ENCODE results near the gene ALG1.

The ALG1 gene, protein sequence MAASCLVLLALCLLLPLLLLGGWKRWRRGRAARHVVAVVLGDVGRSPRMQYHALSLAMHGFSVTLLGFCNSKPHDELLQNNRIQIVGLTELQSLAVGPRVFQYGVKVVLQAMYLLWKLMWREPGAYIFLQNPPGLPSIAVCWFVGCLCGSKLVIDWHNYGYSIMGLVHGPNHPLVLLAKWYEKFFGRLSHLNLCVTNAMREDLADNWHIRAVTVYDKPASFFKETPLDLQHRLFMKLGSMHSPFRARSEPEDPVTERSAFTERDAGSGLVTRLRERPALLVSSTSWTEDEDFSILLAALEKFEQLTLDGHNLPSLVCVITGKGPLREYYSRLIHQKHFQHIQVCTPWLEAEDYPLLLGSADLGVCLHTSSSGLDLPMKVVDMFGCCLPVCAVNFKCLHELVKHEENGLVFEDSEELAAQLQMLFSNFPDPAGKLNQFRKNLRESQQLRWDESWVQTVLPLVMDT

GRCh38 chr16:5071681-5072333, at the start of gene ALG1:
TSS of gene ALG1 (plus strand) at chr16:5071843. CDS start at chr16:5071850, 7 bp downstream.
- DNase-seq (ENCODE audit: low spot score), result peak; percentile 89

- DNase-seq (ENCODE audit: low spot score), result no peak
Measured at GRCh38 chr16:5022521-5022920, 49.1 kb upstream of the ALG1 start.

GRCh38 chr16:5024632-5025031, 47.0 kb upstream of the ALG1 start:
- DNase-seq (ENCODE audit: low spot score), result no peak

DNA sequence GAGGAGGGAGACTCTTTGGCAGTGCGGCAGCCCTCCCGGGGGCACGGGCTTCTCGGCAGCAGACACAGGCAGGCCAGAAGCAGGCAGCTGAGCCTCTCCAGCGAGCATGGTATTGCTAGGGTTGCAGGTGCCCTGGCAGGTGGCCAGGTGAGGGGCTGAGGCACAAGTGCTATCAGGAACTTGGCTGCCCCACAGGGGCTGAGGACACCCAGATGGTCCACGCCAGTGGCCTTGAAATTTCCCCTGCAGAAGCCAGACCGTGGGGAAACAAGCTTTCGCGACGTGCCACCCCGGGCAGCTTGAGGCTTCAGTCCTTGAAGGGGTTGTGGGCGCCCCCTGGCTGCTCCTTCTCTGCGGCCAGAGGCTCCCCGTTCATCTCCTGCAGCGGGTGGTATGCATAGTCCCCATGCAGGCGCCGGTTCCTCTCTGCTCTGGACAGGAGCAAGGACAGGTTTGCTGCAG, 46.4 kb upstream of the ALG1 start:
- DNase-seq (ENCODE audit: low spot score), result no peak

DNA sequence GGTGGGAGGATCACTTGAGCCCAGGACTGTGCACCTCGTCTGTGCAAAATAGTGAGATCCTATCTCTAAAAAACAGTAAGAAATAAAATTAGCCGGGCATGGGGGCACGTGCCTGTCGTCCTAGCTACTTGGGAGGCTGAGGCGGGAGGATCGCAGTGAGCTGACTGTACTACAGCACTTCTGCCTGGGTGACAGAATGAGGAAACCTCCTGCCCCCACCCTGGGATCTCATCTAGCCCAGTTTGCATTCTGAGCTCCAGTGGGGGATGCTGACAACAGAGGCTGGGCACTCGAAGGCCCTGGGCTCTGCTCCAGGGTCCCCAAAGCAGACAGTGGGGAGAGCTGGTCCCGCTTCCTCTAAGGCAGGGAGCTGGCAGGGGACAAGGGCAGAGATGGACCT, 45.0 kb upstream of the ALG1 start:
- DNase-seq (ENCODE audit: low spot score), result no peak

- no peak for DNase-seq (ENCODE audit: low spot score)
Measured at GRCh38 chr16:5027086-5027485, 44.6 kb upstream of the ALG1 start.

- no peak for DNase-seq (ENCODE audit: low spot score)
Measured at GRCh38 chr16:5027575-5028235, 43.9 kb upstream of the ALG1 start.

DNA sequence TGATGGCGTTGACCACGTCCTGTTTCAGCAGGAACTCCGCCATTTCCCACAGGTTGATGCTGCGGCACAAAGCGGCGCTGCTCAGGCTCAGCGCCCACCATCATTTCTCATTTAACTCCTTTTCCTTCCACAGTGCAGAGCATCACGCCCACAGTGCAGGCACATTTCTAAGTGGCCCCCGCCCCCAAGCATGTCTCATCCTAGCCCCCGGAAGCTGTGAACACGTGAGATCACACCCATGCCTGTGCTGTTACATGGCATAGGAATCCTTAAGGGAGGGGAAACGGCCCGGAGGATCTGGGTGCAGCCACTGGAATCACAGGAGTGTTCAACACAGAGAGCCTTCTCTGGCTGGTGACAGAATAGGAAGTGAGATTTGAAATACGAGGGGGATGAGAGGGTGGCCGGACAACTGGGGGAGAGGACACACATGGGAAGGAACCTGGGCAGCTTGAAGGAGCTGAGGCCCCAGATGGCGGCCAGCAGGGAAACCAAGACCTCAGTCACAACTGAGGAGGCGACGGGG, 42.6 kb upstream of the ALG1 start:
- no peak for DNase-seq (ENCODE audit: low spot score)

GRCh38 chr16:5030251-5030870, 41.3 kb upstream of the ALG1 start:
- DNase-seq (ENCODE audit: low spot score), result no peak

DNA sequence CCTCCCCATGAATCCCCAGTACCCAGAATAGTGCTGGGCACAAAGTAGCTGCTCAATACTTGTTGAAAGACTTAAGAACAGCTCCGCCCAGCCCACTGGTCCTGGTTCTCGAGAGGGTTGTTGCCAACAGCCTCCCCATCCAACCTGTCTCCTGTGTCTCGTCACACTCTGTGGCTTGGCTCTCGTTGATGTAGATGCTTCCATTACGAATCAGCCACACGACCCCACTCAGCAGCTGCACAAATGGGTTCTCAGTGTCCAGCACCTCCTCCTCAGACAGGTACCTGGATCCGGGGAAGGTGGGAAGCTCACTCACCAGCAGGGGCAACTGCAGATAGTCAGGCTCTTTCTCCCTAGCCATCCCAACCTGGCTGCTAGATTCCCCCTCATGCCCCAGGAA, 40.0 kb upstream of the ALG1 start:
- no peak for DNase-seq (ENCODE audit: low spot score)

GRCh38 chr16:5032748-5033167, 38.9 kb upstream of the ALG1 start:
- no peak for DNase-seq (ENCODE audit: low spot score)

- DNase-seq (ENCODE audit: low spot score), result peak; percentile 80
Measured at GRCh38 chr16:5033256-5034166, 38.1 kb upstream of the ALG1 start, which contains the start of gene NAGPA. TSS of gene NAGPA (minus strand) at chr16:5033935. CDS start at chr16:5033914, 21 bp downstream.

DNA sequence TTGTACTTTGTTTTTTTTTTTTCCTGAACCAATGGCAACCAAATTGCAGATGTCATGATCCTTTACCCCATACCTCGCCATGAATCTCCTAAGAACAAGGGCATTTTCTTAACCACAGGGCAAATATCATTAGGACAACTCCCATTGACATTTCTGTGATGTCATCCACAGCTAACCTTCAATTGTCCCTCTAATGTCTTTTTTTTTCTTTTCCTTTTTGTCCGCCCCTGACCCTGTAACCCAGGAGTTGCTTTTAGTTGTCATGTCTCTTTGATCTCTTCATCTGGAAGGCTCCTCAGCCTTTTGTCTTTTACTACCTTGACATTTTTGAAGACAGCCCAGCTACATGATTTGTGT, 37.5 kb upstream of the ALG1 start:
- DNase-seq (ENCODE audit: low spot score), result no peak

DNA sequence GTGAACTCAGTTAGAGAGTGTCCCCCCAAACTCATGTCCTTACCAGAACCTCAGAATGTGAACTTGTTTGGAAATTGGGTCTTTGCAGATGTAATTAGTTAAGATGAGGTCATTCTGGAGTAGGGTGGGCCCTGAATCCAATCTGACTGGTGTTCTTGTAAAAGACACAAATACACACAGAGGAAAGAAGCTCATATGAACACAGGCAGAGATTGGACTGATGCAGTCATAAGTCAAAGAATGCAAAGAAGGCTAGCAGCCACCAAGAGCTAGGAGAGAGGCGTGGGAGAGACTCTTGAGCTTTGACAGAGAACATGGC, 35.8 kb upstream of the ALG1 start:
- DNase-seq (ENCODE audit: low spot score), result no peak

DNA sequence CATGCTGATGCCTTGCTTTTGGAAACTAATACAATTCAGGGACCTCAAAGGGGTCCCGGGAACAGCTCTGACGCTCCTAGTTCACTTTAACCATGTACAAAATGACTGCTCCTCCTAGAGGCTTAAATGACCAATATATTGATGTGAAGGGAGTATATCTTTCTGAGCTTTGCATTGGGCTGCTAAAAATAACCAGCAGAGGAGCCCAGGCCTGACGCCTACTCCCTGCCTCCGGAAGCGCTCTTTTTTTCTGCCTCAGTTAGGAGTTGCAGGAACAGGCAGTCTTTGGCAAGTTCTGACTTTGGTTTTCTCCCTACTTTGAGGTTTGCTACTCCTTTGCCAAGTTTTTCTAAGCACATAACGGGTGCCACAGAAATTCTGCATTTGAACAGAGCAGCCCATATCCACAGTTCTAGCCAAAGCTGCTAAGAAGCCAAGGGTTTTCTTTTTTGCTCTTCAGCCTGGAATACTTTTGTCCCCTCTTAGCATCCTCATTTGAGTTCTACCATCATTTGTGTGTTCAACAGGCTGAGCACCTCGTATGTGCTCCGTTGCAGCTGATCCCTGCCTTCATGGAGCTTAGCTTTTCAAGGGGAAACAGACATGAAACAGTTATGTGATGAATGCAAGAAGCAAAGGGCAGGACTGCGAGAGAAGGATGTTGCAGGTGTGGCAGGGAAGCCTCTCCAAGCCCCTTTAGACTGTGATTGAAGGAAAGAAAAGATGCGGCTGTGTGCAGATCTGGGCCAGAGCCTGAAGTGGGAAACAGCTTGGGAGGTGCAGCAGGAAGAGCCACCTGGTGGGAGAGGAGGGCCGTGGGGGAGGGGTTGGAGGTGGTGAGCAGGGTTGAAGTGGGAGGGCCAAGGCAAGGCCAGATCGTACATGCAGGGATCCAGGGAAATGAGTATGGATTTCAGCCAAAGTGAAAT, 35.2 kb upstream of the ALG1 start:
- no peak for DNase-seq (ENCODE audit: low spot score)

DNA sequence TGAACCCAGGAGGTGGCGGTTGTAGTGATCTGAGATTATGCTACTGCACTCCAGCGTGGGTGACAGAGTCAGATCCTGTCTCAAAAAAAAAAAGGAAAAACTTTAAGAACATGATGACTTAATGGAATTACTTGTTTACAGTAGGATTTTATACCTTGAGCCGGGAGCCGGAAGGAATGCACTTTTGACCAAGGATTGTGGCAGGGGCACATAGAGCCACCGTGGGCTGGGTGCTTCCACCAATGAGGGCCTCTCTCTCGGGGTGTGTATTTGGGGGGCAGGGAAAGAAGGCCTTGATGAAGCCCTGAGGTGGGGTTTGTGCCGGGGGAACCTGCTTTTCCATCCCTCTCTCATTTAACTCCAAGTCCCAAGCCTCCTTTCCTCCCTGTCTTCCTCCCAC, 31.2 kb upstream of the ALG1 start:
- no peak for DNase-seq (ENCODE audit: low spot score)

DNA sequence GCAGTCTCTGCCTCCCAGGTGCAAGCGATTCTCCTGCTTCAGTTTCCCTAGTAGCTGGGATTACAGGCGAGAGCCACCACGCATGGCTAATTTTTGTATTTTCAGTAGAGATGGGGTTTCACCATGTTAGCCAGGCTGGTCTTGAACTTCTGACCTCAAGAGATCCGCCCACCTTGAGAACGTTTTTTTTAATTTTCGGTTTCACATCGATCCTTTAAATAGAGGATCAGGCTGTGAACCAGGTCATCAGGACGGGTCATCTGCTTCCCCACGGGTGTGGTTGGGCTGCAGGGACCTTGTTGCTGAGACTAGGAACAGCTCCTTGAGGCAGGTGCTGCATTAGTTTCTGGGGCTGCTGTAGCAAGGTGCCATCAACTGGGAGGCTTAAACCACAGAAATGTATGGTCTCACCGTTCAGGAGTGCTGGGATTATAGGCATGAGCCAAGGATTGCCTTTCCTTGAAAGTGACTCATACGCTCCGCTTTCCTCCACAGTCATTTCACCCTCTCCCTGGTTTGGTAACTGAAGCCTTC, 30.0 kb upstream of the ALG1 start:
- no peak for DNase-seq (ENCODE audit: low spot score)

DNA sequence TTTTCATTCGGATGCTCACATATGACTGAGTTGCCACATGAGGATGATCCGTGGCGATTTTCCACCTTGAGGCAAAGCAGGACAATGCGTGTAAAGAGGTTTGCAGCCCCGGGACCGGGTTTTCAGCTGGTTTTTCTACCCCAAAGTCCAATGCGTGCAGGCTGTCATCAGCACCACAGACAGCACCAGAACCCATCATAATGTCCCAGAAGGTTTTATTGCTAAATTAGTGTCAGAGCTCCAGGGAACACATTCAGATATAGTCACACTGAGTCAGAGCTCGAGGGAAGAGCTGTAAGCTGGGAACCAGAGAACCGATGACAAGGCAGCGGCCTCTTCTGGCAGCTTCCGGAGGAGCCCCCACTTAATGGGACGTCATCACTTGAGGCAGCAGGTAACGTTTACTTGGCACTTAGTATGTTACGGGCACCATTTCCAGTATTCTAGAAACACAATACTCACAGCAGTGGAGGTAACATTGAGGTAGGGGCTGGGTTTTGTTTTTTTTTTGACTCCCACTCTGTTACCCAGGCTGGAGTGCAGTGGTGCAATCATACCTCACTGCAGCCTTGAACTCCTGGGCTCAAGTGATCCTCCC, 29.0 kb upstream of the ALG1 start:
- no peak for DNase-seq (ENCODE audit: low spot score)

DNA sequence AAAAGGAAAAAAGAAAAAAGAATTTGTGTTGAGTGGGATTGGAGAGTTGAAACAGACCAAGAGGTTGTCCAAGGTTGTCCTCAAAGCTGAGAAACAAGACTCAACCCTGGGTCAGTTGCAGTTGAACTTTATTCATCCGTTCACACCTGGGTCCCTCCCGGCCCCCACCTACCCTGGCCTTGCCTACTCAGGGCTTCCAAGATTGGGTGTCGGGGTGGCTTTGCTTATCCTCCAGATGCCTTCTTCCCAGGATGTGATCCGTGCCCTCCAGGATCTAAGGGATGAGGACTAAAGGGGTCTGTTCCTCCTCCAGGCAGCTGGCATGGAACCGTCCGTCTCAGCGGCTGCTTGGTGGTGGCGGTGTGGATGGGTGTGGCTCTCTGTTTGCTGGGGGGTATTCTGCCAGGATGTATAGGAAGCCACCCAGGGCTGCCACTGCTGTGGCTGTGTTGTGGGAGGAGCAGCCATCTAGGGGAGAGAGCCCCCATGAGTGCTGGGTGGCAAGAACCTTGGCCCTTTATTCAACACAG, 27.6 kb upstream of the ALG1 start:
- no peak for DNase-seq (ENCODE audit: low spot score)

Measured in COLO829 (cell line).